Activated naive CD8-positive, alpha-beta T cell treated with anti-CD3 and anti-CD28 coated beads, Interleukin-2, amount 10 ng/mL, durations not matched to agents 7 days and 5 days (primary cell): ENCODE results near the gene RMP24.

Experiments used
- ATAC-seq: fragments of 150-1000 bp; cut with Tn5 transposase; one replicate; pipeline ENCODE4 v1.10.0; 2021; ENCODE audit warnings: low read depth, moderate library complexity
- POLR2A ChIA-PET: fragments of 350-600 bp; sonication (Branson Sonifier 250); formaldehyde crosslinking; loops from one replicate; lab custom pipeline; 2021; ENCODE audit warnings: antibody characterized with exemption; lab: Charles Lee
- DNase-seq: peaks from one replicate; pipeline ENCODE4 v3.0.0; 2021
- H3K27ac Mint-ChIP-seq: one replicate; pipeline ENCODE4 v1.8.0; 2022; ENCODE audit warnings: mild to moderate bottlenecking, mixed read lengths
- H3K27me3 Mint-ChIP-seq: one replicate; pipeline ENCODE4 v1.8.0; 2022; ENCODE audit warnings: mild to moderate bottlenecking, moderate library complexity, mixed read lengths
- H3K36me3 Mint-ChIP-seq: one replicate; pipeline ENCODE4 v1.8.0; 2021; ENCODE audit warnings: mild to moderate bottlenecking, mixed read lengths
- H3K4me1 Mint-ChIP-seq: one replicate; pipeline ENCODE4 v1.8.0; 2021; ENCODE audit warnings: mixed read lengths
- H3K4me3 Mint-ChIP-seq: one replicate; pipeline ENCODE4 v1.8.0; 2022; ENCODE audit warnings: mild to moderate bottlenecking, moderate library complexity, mixed read lengths
- H3K9me3 Mint-ChIP-seq: one replicate; pipeline ENCODE4 v1.8.0; 2021; ENCODE audit warnings: mixed read lengths

Gene RMP24

GRCh38 chr18:35972197-35973000 lies at the start of gene RMP24:
TSS of gene RMP24 (plus strand) at chr18:35972679.
- POLR2A ChIA-PET: interaction anchor here (0.6 to 2.5 kb wide), 11 partner anchors 9 to 923 kb away, joined by 3 to 12 read pairs (median 4); partner anchors contain the start of genes ELP2, INO80C, SLC39A6 and ZNF24
- H3K4me1 Mint-ChIP-seq: peaks cover 35% of the 10 kb centered on the region
- peak within 1 kb of the TSS; percentile 89 for H3K4me3 Mint-ChIP-seq
- DNase-seq (peak; percentile 92), ATAC-seq (peak; percentile 90)
- no peaks in the 10 kb centered on the region for H3K9me3 Mint-ChIP-seq
- peak within 1 kb of the TSS; percentile 93 for H3K27ac Mint-ChIP-seq
- no peaks in the 10 kb centered on the region for H3K27me3 Mint-ChIP-seq
- peaks cover 21% of the 10 kb centered on the region for H3K36me3 Mint-ChIP-seq

- DNase-seq: no peak
- no peak overlapping the region for H3K4me3 Mint-ChIP-seq
- H3K4me1 Mint-ChIP-seq: no peaks in the 10 kb centered on the region
- H3K27ac Mint-ChIP-seq: no peak overlapping the region
- no peaks in the 10 kb centered on the region for H3K36me3 Mint-ChIP-seq
- no peaks in the 10 kb centered on the region for H3K9me3 Mint-ChIP-seq
- POLR2A ChIA-PET: no interaction called here
- peaks cover 8% of the 10 kb centered on the region for H3K27me3 Mint-ChIP-seq
- ATAC-seq: no peak
Observed at GRCh38 chr18:35923939-35924684, 48.4 kb upstream of the RMP24 start.

GRCh38 chr18:35926884-35927283 lies 45.6 kb upstream of the RMP24 start:
- POLR2A ChIA-PET: no interaction called here
- Mint-ChIP-seq H3K36me3 (no peaks in the 10 kb centered on the region), H3K27ac (no peak overlapping the region), H3K9me3 (no peaks in the 10 kb centered on the region), H3K4me1 (no peaks in the 10 kb centered on the region), H3K27me3 (peaks cover 3% of the 10 kb centered on the region), H3K4me3 (no peak overlapping the region)
- ATAC-seq (no peak), DNase-seq (no peak)

DNA sequence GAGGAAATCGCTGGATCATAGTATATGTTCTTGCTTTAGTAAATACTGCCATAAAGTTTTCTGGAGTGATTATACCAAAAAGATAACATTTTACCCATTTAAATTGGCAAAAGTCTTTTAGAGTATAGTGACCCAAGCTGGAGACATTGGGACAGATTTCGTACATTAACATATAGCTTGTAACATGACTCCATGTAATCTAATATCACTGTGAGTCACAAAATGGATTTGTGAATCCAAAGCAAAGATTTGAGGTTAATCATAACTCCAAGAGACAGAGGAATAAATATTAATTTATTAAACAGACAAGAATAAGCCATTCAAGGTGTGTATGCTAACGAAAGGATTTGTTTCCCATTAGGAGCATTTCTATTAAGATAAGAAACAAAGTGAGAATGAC lies 45.0 kb upstream of the RMP24 start:
- Mint-ChIP-seq H3K27ac (no peak overlapping the region), H3K27me3 (peaks cover 2% of the 10 kb centered on the region), H3K9me3 (no peaks in the 10 kb centered on the region), H3K4me1 (no peaks in the 10 kb centered on the region), H3K36me3 (no peaks in the 10 kb centered on the region), H3K4me3 (no peak overlapping the region)
- DNase-seq: no peak
- ATAC-seq: no peak
- POLR2A ChIA-PET: no interaction called here

DNA sequence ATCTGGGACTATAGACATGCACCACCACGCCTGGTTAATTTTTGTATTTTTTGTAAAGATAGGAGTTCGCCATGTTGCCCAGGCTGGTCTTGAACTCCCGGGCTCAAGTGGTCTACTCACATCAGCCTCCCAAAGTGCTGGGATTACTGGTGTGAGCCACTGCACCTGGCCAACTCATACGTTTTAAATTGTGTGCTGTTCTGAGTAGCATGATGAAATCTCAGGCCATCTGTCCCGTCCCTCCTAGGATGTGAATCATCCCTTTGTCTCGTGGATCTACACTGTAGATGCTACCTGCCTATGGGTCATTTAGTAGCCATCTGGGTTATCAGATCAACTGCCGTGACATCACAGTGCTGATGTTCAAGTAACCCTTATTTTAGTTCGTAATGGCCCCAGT lies 38.5 kb upstream of the RMP24 start:
- H3K36me3 Mint-ChIP-seq: no peaks in the 10 kb centered on the region
- DNase-seq (no peak), ATAC-seq (no peak)
- H3K4me3 Mint-ChIP-seq: no peak overlapping the region
- peaks cover 3% of the 10 kb centered on the region for H3K4me1 Mint-ChIP-seq
- no peak overlapping the region for H3K27ac Mint-ChIP-seq
- H3K9me3 Mint-ChIP-seq: no peaks in the 10 kb centered on the region
- H3K27me3 Mint-ChIP-seq: peaks cover 2% of the 10 kb centered on the region
- POLR2A ChIA-PET: no interaction called here

DNA sequence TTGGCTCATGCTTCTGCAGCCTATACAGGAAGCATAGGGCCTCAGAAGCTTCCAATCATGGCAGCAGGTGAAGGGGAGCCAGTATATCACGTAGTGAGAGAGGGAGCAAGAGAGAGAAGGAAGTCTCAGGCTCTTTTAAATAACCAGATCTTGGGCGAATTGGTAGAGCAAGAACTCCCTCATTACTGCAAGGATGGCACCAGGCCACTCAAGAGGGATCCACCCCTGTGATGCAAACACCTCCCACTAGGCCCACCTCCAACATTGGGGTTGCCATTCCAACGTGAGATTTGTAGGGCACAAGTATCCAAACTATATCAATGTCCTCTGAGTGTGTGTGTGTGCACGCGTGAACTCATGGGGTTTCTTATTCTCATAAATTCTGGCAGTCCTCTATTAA lies 37.6 kb upstream of the RMP24 start:
- ATAC-seq (no peak), DNase-seq (no peak)
- H3K27ac Mint-ChIP-seq: no peak overlapping the region
- POLR2A ChIA-PET: no interaction called here
- no peaks in the 10 kb centered on the region for H3K36me3 Mint-ChIP-seq
- H3K4me1 Mint-ChIP-seq: peaks cover 3% of the 10 kb centered on the region
- no peaks in the 10 kb centered on the region for H3K9me3 Mint-ChIP-seq
- peaks cover 2% of the 10 kb centered on the region for H3K27me3 Mint-ChIP-seq
- H3K4me3 Mint-ChIP-seq: no peak overlapping the region

GRCh38 chr18:35935805-35936204 lies 36.7 kb upstream of the RMP24 start:
- H3K27ac Mint-ChIP-seq: no peak overlapping the region
- no peaks in the 10 kb centered on the region for H3K9me3 Mint-ChIP-seq
- peaks cover 2% of the 10 kb centered on the region for H3K27me3 Mint-ChIP-seq
- peaks cover 3% of the 10 kb centered on the region for H3K4me1 Mint-ChIP-seq
- H3K4me3 Mint-ChIP-seq: no peak overlapping the region
- POLR2A ChIA-PET: interaction anchor here (0.5 kb wide), 1 partner anchor 28 kb away, joined by 3 read pairs; no protein-coding TSS in a partner anchor
- DNase-seq (no peak), ATAC-seq (no peak)
- H3K36me3 Mint-ChIP-seq: no peaks in the 10 kb centered on the region

GRCh38 chr18:35936951-35937350 lies 35.5 kb upstream of the RMP24 start:
- no peaks in the 10 kb centered on the region for H3K9me3 Mint-ChIP-seq
- no peak for ATAC-seq
- no peak overlapping the region for H3K27ac Mint-ChIP-seq
- peaks cover 3% of the 10 kb centered on the region for H3K4me1 Mint-ChIP-seq
- no peak overlapping the region for H3K4me3 Mint-ChIP-seq
- POLR2A ChIA-PET: no interaction called here
- no peak for DNase-seq
- peaks cover 2% of the 10 kb centered on the region for H3K27me3 Mint-ChIP-seq
- no peaks in the 10 kb centered on the region for H3K36me3 Mint-ChIP-seq

DNA sequence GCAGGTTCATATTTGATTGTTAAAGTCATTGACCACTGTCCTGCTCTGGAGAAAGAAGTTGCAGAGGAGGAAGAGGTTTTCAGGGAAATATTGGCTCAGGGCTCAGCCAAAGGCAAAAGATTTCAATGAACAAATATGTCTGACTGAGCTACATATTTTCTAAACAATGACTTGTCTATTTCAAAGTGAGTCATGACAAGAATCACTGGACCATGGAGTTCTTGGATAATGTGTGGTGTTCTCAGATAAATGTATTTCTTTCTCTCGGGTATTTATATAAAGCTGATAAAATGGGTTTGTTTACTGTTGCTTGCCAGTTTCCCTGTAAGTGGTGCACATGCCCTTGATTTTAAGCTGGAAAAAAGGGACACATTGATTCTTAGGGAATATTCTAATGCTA lies 34.3 kb upstream of the RMP24 start:
- DNase-seq (no peak), ATAC-seq (no peak)
- H3K4me3 Mint-ChIP-seq: no peak overlapping the region
- no peaks in the 10 kb centered on the region for H3K36me3 Mint-ChIP-seq
- H3K27me3 Mint-ChIP-seq: no peaks in the 10 kb centered on the region
- POLR2A ChIA-PET: no interaction called here
- H3K27ac Mint-ChIP-seq: no peak overlapping the region
- no peaks in the 10 kb centered on the region for H3K9me3 Mint-ChIP-seq
- peaks cover 3% of the 10 kb centered on the region for H3K4me1 Mint-ChIP-seq

- Mint-ChIP-seq H3K9me3 (no peaks in the 10 kb centered on the region), H3K4me3 (no peak overlapping the region), H3K27ac (no peak overlapping the region), H3K4me1 (peaks cover 3% of the 10 kb centered on the region), H3K36me3 (no peaks in the 10 kb centered on the region), H3K27me3 (no peaks in the 10 kb centered on the region)
- ATAC-seq: no peak
- no peak for DNase-seq
- POLR2A ChIA-PET: no interaction called here
Observed at GRCh38 chr18:35938562-35938961, 33.9 kb upstream of the RMP24 start.

- H3K27ac Mint-ChIP-seq: no peak overlapping the region
- ATAC-seq (no peak), DNase-seq (no peak)
- no peak overlapping the region for H3K4me3 Mint-ChIP-seq
- H3K9me3 Mint-ChIP-seq: no peaks in the 10 kb centered on the region
- H3K27me3 Mint-ChIP-seq: no peaks in the 10 kb centered on the region
- H3K4me1 Mint-ChIP-seq: peaks cover 3% of the 10 kb centered on the region
- POLR2A ChIA-PET: no interaction called here
- no peaks in the 10 kb centered on the region for H3K36me3 Mint-ChIP-seq
Observed at GRCh38 chr18:35939138-35939537, 33.3 kb upstream of the RMP24 start.

GRCh38 chr18:35941299-35941698 lies 31.2 kb upstream of the RMP24 start:
- Mint-ChIP-seq H3K9me3 (no peaks in the 10 kb centered on the region), H3K27me3 (no peaks in the 10 kb centered on the region), H3K36me3 (no peaks in the 10 kb centered on the region), H3K27ac (no peak overlapping the region), H3K4me3 (no peak overlapping the region), H3K4me1 (no peaks in the 10 kb centered on the region)
- ATAC-seq (no peak), DNase-seq (no peak)
- POLR2A ChIA-PET: no interaction called here

DNA sequence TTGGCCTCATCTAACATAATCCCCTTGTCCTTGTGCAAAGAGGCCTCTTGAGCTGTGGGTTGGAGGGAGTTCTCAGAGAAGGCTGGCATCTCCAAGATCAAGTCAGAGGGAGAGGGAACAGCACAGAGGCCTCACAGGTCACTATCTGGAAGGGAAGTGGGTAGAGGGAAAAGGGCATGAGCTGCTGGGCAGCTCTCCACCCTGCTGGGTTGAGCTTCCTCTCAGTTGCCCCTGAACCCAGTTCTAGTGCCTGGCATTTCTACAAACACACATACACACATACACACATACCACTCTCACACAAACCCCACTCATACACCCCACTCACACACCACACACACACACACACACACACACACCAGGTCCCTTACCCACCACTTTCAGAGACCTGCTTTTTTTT lies 30.3 kb upstream of the RMP24 start:
- POLR2A ChIA-PET: no interaction called here
- DNase-seq (no peak), ATAC-seq (no peak)
- Mint-ChIP-seq H3K9me3 (no peaks in the 10 kb centered on the region), H3K36me3 (no peaks in the 10 kb centered on the region), H3K4me1 (no peaks in the 10 kb centered on the region), H3K27me3 (no peaks in the 10 kb centered on the region), H3K27ac (no peak overlapping the region), H3K4me3 (no peak overlapping the region)

DNA sequence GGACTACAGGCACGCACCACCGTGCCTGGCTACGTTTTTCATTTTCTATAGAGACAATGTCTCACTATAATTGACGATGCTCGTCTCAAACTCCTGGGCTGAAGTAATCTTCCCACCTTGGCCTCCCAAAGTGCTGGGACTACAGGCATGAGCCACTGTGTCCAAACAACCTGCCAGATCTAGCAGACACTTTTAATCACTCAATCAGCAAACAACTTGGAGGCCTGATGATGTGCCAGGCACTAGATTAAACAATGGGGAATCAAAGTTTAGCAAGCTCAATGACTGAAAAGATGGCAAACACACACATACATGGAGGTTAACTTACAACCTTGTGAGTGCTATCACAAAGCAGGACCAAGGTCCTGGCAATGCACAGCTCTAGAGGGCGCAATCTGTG lies 29.8 kb upstream of the RMP24 start:
- DNase-seq (no peak), ATAC-seq (no peak)

More for the DNA sequence above, 29.8 kb upstream of the RMP24 start:
- POLR2A ChIA-PET: no interaction called here
- Mint-ChIP-seq H3K27me3 (no peaks in the 10 kb centered on the region), H3K9me3 (no peaks in the 10 kb centered on the region), H3K4me3 (no peak overlapping the region), H3K27ac (no peak overlapping the region), H3K36me3 (no peaks in the 10 kb centered on the region), H3K4me1 (no peaks in the 10 kb centered on the region)
